NB4 (cell line): ENCODE data around the gene LRIG2.

ENCODE experiments used
- DNase-seq: peaks from one replicate; pipeline ENCODE4 v3.0.0; 2010; ENCODE audit warnings: low read depth
- H3K4me3 ChIP-seq: one replicate; pipeline ENCODE4 v1.5.1; 2011; ENCODE audit warnings: mild to moderate bottlenecking, low read depth, low read length, moderate library complexity
- MAX ChIP-seq: IDR thresholded peaks from 2 replicates; pipeline ENCODE4 v1.6.1; 2011; ENCODE audit warnings: low read depth, low read length
- MYC ChIP-seq: IDR thresholded peaks from 2 replicates; pipeline ENCODE4 v1.6.1; 2011; ENCODE audit warnings: low read depth, low read length
- POLR2A ChIP-seq: IDR thresholded peaks from 2 replicates; pipeline ENCODE4 v1.6.1; 2011; ENCODE audit warnings: mild to moderate bottlenecking; ENCODE audit not compliant: insufficient read length; ENCODE audit errors: extremely low read depth
- TF ChIP-seq, protein P1 (sequence below): IDR thresholded peaks from one replicate; pipeline ENCODE4 v1.5.1; 2012; ENCODE audit warnings: low read depth, low read length

LRIG2 gene

DNA sequence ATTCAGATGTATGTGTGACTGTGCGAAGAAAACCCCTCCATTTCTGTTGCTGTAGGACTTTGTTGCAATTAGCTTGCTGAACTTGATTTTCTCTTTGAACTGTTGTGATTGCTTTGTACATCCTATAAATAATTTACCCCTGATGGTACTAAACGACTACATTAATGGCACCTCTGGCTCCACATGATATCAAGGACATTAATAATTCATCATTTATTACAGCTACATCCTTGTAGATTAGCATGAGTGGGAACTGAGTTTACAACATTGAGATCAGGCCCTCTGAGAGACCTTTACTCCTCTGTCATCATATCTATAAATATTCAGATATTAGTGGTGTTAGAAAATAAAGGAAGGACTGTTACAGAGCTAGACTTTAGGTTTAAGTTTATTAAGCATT lies 13.5 kb downstream of the LRIG2 start:
- DNase-seq: no peak
- TF ChIP-seq MAX (no peak), MYC (no peak), POLR2A (no peak)
- TF ChIP-seq, protein P1, sequence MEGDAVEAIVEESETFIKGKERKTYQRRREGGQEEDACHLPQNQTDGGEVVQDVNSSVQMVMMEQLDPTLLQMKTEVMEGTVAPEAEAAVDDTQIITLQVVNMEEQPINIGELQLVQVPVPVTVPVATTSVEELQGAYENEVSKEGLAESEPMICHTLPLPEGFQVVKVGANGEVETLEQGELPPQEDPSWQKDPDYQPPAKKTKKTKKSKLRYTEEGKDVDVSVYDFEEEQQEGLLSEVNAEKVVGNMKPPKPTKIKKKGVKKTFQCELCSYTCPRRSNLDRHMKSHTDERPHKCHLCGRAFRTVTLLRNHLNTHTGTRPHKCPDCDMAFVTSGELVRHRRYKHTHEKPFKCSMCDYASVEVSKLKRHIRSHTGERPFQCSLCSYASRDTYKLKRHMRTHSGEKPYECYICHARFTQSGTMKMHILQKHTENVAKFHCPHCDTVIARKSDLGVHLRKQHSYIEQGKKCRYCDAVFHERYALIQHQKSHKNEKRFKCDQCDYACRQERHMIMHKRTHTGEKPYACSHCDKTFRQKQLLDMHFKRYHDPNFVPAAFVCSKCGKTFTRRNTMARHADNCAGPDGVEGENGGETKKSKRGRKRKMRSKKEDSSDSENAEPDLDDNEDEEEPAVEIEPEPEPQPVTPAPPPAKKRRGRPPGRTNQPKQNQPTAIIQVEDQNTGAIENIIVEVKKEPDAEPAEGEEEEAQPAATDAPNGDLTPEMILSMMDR: no peak
- H3K4me3 ChIP-seq: no peak overlapping the region

DNA sequence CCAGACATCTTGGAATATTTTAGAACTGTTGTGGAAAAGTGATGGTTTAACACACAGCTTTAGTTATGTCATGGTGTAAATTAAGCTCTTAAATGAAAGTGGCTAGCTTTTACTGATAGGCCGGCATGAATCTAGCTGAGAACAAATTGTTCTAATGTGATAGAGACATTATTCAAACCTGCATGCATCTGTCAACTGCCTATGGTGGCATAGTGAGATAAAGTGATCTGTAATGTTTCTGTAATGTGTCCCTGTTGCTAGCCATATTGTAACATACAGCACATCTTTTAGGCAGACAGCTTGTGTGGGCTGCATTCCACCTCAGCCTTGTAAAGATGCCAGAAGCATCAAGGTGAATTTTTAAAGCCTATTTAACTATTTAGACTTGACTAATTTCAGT lies 16.0 kb downstream of the LRIG2 start:
- no peak overlapping the region for H3K4me3 ChIP-seq
- TF ChIP-seq POLR2A (no peak), MYC (no peak)
- no peak for DNase-seq

DNA sequence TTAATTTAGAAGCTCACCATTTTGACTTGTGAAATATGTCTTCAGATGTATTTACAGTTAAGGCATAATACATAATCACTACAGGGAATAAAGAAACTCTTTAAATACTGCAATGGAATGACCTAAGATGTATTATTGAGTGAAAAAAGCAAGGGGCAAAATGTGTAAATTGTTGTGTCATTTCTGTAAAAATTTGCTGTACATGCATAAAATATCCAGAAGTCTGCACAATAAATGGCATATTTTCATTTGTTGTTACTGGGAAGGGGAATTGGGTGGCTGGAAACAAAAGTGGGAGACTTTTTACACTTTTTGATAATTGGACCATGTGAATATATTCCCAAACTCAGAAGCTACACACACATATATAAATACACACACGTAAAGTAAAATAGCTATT lies 17.1 kb downstream of the LRIG2 start:
- DNase-seq: no peak
- H3K4me3 ChIP-seq: no peak overlapping the region
- TF ChIP-seq, protein P1: no peak
- TF ChIP-seq MAX (no peak), POLR2A (no peak), MYC (no peak)

DNA sequence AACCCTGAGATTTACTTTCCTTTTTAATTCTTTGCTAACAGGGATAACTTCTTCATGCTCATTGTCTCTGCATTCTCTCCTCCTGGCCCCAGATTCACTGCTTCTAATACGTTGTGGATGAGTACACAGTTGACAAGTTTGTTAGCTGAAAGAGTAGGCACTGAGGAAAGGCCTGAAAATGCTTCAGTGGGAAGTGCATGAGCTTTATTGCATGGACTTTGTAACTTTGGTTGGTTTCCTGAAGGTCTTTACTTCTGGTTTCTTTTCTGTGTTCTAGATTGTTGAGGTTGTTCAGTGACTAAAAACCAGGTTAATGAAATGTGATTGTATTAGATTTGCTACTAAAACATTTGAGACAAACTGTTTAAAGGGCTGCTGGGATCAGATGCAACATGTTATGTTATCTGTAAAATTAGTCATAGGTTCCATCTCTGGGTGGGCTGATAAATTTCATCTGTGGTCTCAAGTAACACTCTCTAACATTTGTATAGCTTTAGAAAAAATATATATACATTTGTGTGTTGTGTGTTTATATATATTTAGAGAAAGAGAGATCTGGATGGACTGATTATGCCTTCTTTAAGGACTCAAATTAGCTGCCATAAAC lies 19.1 kb downstream of the LRIG2 start:
- DNase-seq: no peak
- no peak overlapping the region for H3K4me3 ChIP-seq
- no peak for TF ChIP-seq MAX
- TF ChIP-seq, protein P1: no peak

- DNase-seq: no peak
- H3K4me3 ChIP-seq: no peak overlapping the region
- TF ChIP-seq MYC: no peak
- no peak for TF ChIP-seq MAX
- TF ChIP-seq, protein P1: no peak
- no peak for TF ChIP-seq POLR2A
These were observed 21.5 kb downstream of the LRIG2 start for GRCh38 chr1:113094506-113094905.

DNA sequence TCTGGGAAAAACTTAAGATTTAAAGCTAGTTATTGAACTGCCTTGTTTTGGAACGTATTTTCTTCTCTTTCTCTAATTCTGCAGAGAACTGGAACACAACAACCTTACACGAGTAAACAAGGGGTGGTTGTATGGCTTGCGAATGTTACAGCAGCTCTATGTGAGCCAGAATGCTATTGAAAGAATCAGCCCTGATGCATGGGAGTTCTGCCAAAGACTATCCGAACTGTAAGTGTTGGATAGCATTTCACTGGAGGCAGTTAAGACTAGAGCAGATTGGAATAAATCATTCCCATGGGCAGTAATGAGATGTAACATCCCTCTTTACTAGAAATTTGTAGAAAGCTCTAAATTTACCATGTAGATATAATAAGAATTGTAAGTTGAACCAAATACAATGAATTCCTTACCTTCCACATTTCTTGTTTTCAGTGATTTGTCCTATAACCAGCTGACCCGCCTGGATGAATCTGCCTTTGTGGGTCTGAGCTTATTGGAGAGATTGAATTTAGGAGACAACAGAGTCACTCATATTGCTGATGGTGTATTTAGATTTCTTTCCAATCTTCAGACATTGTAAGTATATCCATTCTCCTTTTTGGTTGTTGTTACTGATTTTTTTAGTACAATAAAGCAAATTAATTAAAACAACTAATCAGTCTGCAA lies 22.9 kb downstream of the LRIG2 start:
- no peak for DNase-seq

More for the DNA sequence above, 22.9 kb downstream of the LRIG2 start:
- no peak for TF ChIP-seq POLR2A
- TF ChIP-seq, protein P1: no peak
- TF ChIP-seq MYC: no peak
- TF ChIP-seq MAX: no peak
- no peak overlapping the region for H3K4me3 ChIP-seq
